Heart left ventricle (tissue), 16 donors: ENCODE data around the gene TECRL. TPM values are rescaled to one million over a fixed set of nuclear protein-coding genes. Genes with fewer than 3 reads are reported as not detected.

Source experiments
- ATAC-seq, 4 donors: fragments of 200-7000 bp; cut with Tn5 transposase; one replicate each; pipeline ENCODE4 v1.9.1; 2020 to 2022; ENCODE audit warnings: moderate library complexity in 4 of 4, mild to moderate bottlenecking in 3 of 4, moderate number of reproducible peaks in 1 of 4
- DNase-seq, 5 donors: peaks; one replicate each; pipeline ENCODE4 v3.0.0-alpha.2; 2020
- H3K27ac ChIP-seq, 12 donors: fragments of 200-600 bp; sonication (generic) in 4 of 12; one replicate each; pipeline versions ENCODE4 v1.5.0 to v1.8.0; 2016 to 2022; ENCODE audit warnings: mild to moderate bottlenecking in 2 of 12
- H3K27me3 ChIP-seq, 9 donors: fragments of 200-600 bp; sonication (generic) in 2 of 9; one replicate each; pipeline versions ENCODE4 v1.5.1 to v1.8.0; 2016 to 2022; ENCODE audit warnings: mild to moderate bottlenecking in 3 of 9
- H3K36me3 ChIP-seq, 9 donors: fragments of 200-600 bp; sonication (generic) in 2 of 9; one replicate each; pipeline versions ENCODE4 v1.5.0 to v1.8.0; 2018 to 2022; ENCODE audit warnings: mild to moderate bottlenecking in 2 of 9
- H3K4me1 ChIP-seq, 12 donors: fragments of 200-600 bp; sonication (generic) in 4 of 12; one replicate each; pipeline versions ENCODE4 v1.5.0 to v1.8.0; 2016 to 2022; ENCODE audit warnings: mild to moderate bottlenecking in 3 of 12
- H3K4me3 ChIP-seq, 12 donors: fragments of 200-600 bp; sonication (generic) in 4 of 12; one replicate each; pipeline versions ENCODE4 v1.5.0 to v1.8.0; 2017 to 2022; ENCODE audit warnings: mild to moderate bottlenecking in 9 of 12, moderate library complexity in 4 of 12
- H3K9me3 ChIP-seq, 12 donors: fragments of 200-600 bp; sonication (generic) in 4 of 12; one replicate each; pipeline versions ENCODE4 v1.5.0 to v1.8.0; 2016 to 2022; ENCODE audit warnings: mild to moderate bottlenecking in 1 of 12
- CTCF ChIP-seq, 12 donors: fragments of 200-600 bp; sonication (generic) in 4 of 12; IDR thresholded peaks; one replicate each; pipeline versions ENCODE4 v1.5.0 to v1.8.0; 2018 to 2022; ENCODE audit warnings: antibody characterized with exemption in 12 of 12, mild to moderate bottlenecking in 5 of 12
- POLR2A ChIP-seq, 2 donors: fragments of 450-650 bp; IDR thresholded peaks; one replicate each; pipeline ENCODE4 v1.6.1; 2017; ENCODE audit warnings: antibody characterized with exemption in 2 of 2, mild to moderate bottlenecking in 2 of 2, moderate library complexity in 2 of 2
- WGBS, 4 donors: extraction: QIAGEN DNeasy Blood & Tissue Kit in 2 of 4; methylation state at CpG; one replicate each; pipeline versions ENCODE4 v1.1.5 to v1.1.7; 2013 to 2018; 5-methylcytosine and 5-hydroxymethylcytosine counted together
- intact Hi-C, 10 donors: fragments of 100-400 bp; cut with DNase I; formaldehyde crosslinking; loops; one replicate each; pipeline versions ENCODE4 v1.11.1 to v1.14.2; 2022
- polyA plus RNA-seq, 2 donors: library from polyadenylated mRNA; stranded (reverse); fragments of 200-250 nt; gene quantifications; one replicate each; pipeline ENCODE4 v1.2.3, GENCODE V29; 2013
- total RNA-seq, 9 donors: library from RNA; depleted of rRNA in 2 of 9; stranded (reverse); fragments of >200 nt in 2 of 9; fragmentation: NEBNext Ultra II Directional in 3 of 9; extraction: Animal tissue kit (Norgen Biotek cat#: 25700) in 3 of 9; gene quantifications; one replicate each; pipeline versions ENCODE4 v1.1.0 to v1.2.4, GENCODE V29; 2016 to 2023
- donor health status: ischemic (EF 13 %, LVEDD 7.1; RV severe dilation, severe dysfunction).
- donor health status: healthy with polysubstance abuse.
- donor health status: DM: no; HTN: yes; CAD: no.
- donor health status: DM: no; HTN: no; CAD: no.
- donor health status: ischemic (EF 25% LVEDD 6.9; RV normal size, moderate dysfunction).
- donor health status: ischemic (EF 25% LVEDD 5.7; RV mildly dilated, moderate dysfunction).
- donor health status: healthy.
- donor health status: DM: yes; HTN: yes; CAD: no.
- donor health status: ischemic (EF 35%, LVEDD 5.7; RV mildly dilated, moderate dysfunction).
- donor health status: nonischemic (EF 11% LVEDD 7.7; RV severe dilation, severe dysfunction).
- donor health status: DM: yes; HTN: yes; CAD: no.
- donor health status: PGD.
- donor health status: ischemic (EF 29% LVEDD 5.4; RV normal size, mild dysfunction).
- donor health status: nonischemic (EF 23%, LVEDD 6.1; RV moderate dilation, normal function).

Gene TECRL
- total and polyA plus RNA-seq, 11 donors = 353 to 1,384 (median 926) TPM

DNA sequence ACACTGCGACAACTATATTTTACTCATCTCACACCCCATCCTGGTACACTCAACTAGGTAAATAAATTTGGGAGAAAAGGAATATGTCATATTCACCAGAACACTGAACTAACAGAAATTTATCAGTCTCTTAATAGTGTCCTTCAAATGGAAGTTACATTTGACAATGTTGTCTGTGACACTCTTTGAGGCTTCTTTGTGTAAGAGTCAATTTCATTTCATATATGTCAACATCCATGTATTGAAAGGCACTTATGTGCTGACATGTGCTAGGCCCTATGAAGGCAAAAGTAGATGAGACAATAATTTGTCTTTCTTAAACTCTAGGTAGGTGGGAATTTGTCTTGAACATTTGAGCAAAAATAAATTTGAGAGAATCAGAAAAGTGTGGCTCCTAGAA, 82.0 kb downstream of the TECRL start:
- intact Hi-C loops = loop anchor here in 1 of 10 donors (2.0 kb wide), 1 partner anchor 68 kb away; no protein-coding TSS in a partner anchor
- DNase-seq (no peak), ATAC-seq (no peak)
- WGBS, 4 donors = 84 to 95% (median 92%) methylated on average over 1 of the region's 1 CpG
- H3K4me3 ChIP-seq = no peak overlapping the region
- peaks cover 0 to 18% (median 0%) of the 10 kb centered on the region in 9 donors for H3K36me3 ChIP-seq
- no peak overlapping the region for H3K27ac ChIP-seq
- peaks cover 0 to 13% (median 0%) of the 10 kb centered on the region in 12 donors for H3K9me3 ChIP-seq
- H3K4me1 ChIP-seq = peaks cover 0 to 28% (median 3%) of the 10 kb centered on the region in 12 donors
- H3K27me3 ChIP-seq = no peaks in the 10 kb centered on the region
- TF ChIP-seq CTCF (IDR thresholded peaks at IDR 0.05) = no peak
- TF ChIP-seq POLR2A (IDR thresholded peaks at IDR 0.05) = no peak

DNA sequence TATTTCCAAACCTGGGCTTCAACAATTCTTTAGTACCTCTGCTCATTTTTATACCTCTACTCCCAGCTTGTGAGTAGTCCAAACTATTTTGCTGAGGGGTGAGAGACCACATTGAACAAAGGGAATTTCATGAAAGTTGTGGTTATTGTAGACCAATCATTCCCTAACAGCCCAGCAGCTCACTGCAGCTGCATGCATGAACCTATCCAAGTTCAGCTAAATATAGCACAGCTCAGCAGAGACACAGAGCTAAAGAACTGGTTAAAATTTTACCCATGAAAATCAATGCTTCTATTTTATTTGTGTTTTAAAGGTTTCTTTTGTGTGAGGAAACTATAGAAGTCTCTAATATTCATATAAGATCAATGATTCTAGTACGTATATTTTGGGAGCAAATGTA, 82.7 kb downstream of the TECRL start:
- peak; percentile 57 to 76 (median 64) for ATAC-seq
- no peak for TF ChIP-seq POLR2A (IDR thresholded peaks at IDR 0.05)
- no peak for TF ChIP-seq CTCF (IDR thresholded peaks at IDR 0.05)

DNA sequence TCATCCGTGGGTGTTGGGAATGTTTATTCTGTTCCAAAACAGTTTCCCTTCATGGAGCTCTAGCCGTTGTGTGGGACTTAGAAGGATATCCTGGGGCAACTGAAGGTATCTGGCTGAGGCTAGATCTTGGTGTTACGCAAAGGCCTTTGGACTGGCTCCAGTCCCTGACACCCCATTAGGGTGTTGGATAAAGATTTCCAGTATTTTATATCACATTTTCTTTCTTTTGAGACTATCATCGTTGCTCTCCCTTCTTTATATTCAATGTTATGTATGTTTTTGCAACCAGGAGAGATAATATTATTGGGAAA, 103.0 kb downstream of the TECRL start:
- Histone ChIP-seq H3K27me3 (no peaks in the 10 kb centered on the region), H3K4me3 (no peak overlapping the region), H3K36me3 (peaks cover 0 to 93% (median 9%) of the 10 kb centered on the region in 9 donors), H3K4me1 (no peaks in the 10 kb centered on the region), H3K9me3 (peaks cover 0 to 20% (median 0%) of the 10 kb centered on the region in 12 donors), H3K27ac (peak overlapping the region in 1 of 12 donors; percentile 32)
- ATAC-seq (peak; percentile 58 to 76 (median 71)), DNase-seq (no peak)
- TF ChIP-seq POLR2A (IDR thresholded peaks at IDR 0.05) (no peak), CTCF (IDR thresholded peaks at IDR 0.05) (no peak)
- intact Hi-C loops = no loop called here
- 42 to 74% (median 55%) methylated on average over 4 of the region's 4 CpGs for WGBS, 4 donors

More for the DNA sequence above, 82.7 kb downstream of the TECRL start:
- DNase-seq = no peak
- H3K27ac ChIP-seq = no peak overlapping the region
- WGBS, 4 donors = 59 to 66% (median 61%) methylated on average over 1 of the region's 1 CpG
- H3K9me3 ChIP-seq = peaks cover 0 to 13% (median 0%) of the 10 kb centered on the region in 12 donors
- intact Hi-C loops = loop anchor here in 1 of 10 donors (2.0 kb wide), 1 partner anchor 68 kb away; no protein-coding TSS in a partner anchor
- H3K4me1 ChIP-seq = peaks cover 0 to 24% (median 3%) of the 10 kb centered on the region in 12 donors
- H3K36me3 ChIP-seq = peaks cover 0 to 25% (median 2%) of the 10 kb centered on the region in 9 donors
- H3K27me3 ChIP-seq = no peaks in the 10 kb centered on the region
- H3K4me3 ChIP-seq = no peak overlapping the region

DNA sequence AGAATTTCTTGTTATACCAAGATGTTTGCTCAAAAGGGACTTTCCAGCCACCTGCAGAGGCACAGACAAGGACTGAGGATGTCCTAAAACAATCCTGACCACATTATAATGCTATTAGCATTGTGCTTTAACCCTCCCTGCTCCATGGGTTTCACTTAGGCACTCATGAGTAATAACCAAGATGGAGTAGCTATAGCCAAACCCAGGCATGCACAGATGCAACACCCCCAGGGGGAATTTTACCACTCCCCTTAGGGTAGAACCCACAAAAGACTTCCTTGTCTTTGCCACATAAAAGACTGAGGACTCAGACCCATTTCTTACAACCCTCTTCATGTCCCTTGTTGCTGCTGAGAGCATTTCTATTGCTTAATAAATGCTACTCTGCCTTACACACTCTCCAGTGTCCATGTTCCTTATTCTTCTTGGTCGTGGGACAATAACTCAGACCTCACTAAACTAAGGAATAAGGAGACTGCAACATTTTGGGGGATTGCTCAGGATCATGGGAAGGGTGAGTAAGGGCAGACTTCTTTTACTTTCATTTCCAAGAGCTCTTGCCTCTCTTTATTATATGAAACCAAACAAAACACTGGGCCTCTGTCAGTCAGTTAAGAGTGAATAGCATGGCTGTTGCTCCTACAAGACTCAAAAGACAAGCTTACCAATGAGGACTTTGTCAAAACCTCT, 103.5 kb downstream of the TECRL start:
- DNase-seq = no peak
- no peak overlapping the region for H3K4me3 ChIP-seq
- peaks cover 0 to 20% (median 0%) of the 10 kb centered on the region in 12 donors for H3K9me3 ChIP-seq
- 50 to 66% (median 62%) methylated on average over 1 of the region's 1 CpG for WGBS, 4 donors
- intact Hi-C loops = no loop called here
- H3K4me1 ChIP-seq = no peaks in the 10 kb centered on the region
- peak overlapping the region in 1 of 12 donors; percentile 32 for H3K27ac ChIP-seq
- no peak for TF ChIP-seq POLR2A (IDR thresholded peaks at IDR 0.05)
- TF ChIP-seq CTCF (IDR thresholded peaks at IDR 0.05) = no peak
- H3K36me3 ChIP-seq = peaks cover 0 to 93% (median 9%) of the 10 kb centered on the region in 9 donors
- peak in 3 of 4 donors; percentile 19 to 29 (median 20) for ATAC-seq
- H3K27me3 ChIP-seq = no peaks in the 10 kb centered on the region
